HFFc6 (cell line): Measurements from ENCODE around the gene MAP2K3. TPM values are rescaled to one million over a fixed set of nuclear protein-coding genes. Genes with fewer than 3 reads are reported as not detected.
"Not testable (repeated sequence)": the region's sequence is repeated elsewhere in the genome, so short reads cannot be mapped to it uniquely, and the experiment has no call there.

Experiments used
- DNase-seq: peaks from one replicate; pipeline ENCODE4 v3.0.0-alpha.2; 2018
- H3K27ac Mint-ChIP-seq: 2 replicates; pipeline ENCODE4 v1.8.0; 2020; ENCODE audit warnings: mild to moderate bottlenecking, mixed read lengths
- H3K27me3 Mint-ChIP-seq: 2 replicates; pipeline ENCODE4 v1.8.0; 2021; ENCODE audit warnings: mild to moderate bottlenecking, moderate library complexity, mixed read lengths; ENCODE audit not compliant: insufficient read depth
- H3K36me3 Mint-ChIP-seq: 2 replicates; pipeline ENCODE4 v1.8.0; 2021; ENCODE audit warnings: low read depth, mixed read lengths
- H3K4me1 Mint-ChIP-seq: 2 replicates; pipeline ENCODE4 v1.8.0; 2020; ENCODE audit warnings: low read depth, mixed read lengths
- H3K4me3 Mint-ChIP-seq: 2 replicates; pipeline ENCODE4 v1.8.0; 2020; ENCODE audit warnings: mild to moderate bottlenecking, moderate library complexity, mixed read lengths
- H3K9me3 Mint-ChIP-seq: 2 replicates; pipeline ENCODE4 v1.8.0; 2020; ENCODE audit warnings: mild to moderate bottlenecking, mixed read lengths
- CTCF ChIP-seq: fragments of 200-600 bp; sonication (generic); IDR thresholded peaks from 2 replicates; pipeline ENCODE4 v1.5.0; 2021; ENCODE audit warnings: antibody characterized with exemption, mild to moderate bottlenecking
- total RNA-seq, 6 experiments: library from RNA; stranded (reverse); fragmentation: NEBNext Ultra II Directional; extraction: Animal tissue kit (Norgen Biotek cat#: 25700); gene quantifications; 2 replicates in 1 of 6; 3 replicates in 5 of 6; pipeline ENCODE4 v1.2.3, GENCODE V29; 2021

Gene MAP2K3
- total RNA-seq, 6 experiments from 2014 or later = 177 to 221 (median 184) TPM

GRCh38 chr17:21323257-21324111 lies 39.0 kb downstream of the MAP2K3 start:
- H3K36me3 Mint-ChIP-seq, H3K9me3 Mint-ChIP-seq, H3K4me1 Mint-ChIP-seq, DNase-seq, H3K27ac Mint-ChIP-seq: not testable (repeated sequence)
- H3K4me3 Mint-ChIP-seq = peak overlapping the region; percentile 92
- peaks cover 21% of the 10 kb centered on the region for H3K27me3 Mint-ChIP-seq

- H3K27me3 Mint-ChIP-seq = peaks cover 21% of the 10 kb centered on the region
- DNase-seq, H3K4me3 Mint-ChIP-seq, H3K36me3 Mint-ChIP-seq, H3K9me3 Mint-ChIP-seq, H3K4me1 Mint-ChIP-seq, H3K27ac Mint-ChIP-seq: not testable (repeated sequence)
These were observed 40.2 kb downstream of the MAP2K3 start for GRCh38 chr17:21324741-21325140.

- H3K27ac Mint-ChIP-seq, H3K36me3 Mint-ChIP-seq, H3K4me1 Mint-ChIP-seq, H3K4me3 Mint-ChIP-seq, DNase-seq: not testable (repeated sequence)
- H3K27me3 Mint-ChIP-seq = peaks cover 25% of the 10 kb centered on the region
- peaks cover 13% of the 10 kb centered on the region for H3K9me3 Mint-ChIP-seq
These were observed 43.4 kb downstream of the MAP2K3 start for GRCh38 chr17:21327921-21328320.

- Mint-ChIP-seq H3K9me3 (peaks cover 13% of the 10 kb centered on the region), H3K27me3 (peaks cover 18% of the 10 kb centered on the region)
- not testable (repeated sequence) for H3K4me3 Mint-ChIP-seq, H3K27ac Mint-ChIP-seq, H3K36me3 Mint-ChIP-seq, DNase-seq, H3K4me1 Mint-ChIP-seq
These were observed 44.3 kb downstream of the MAP2K3 start for GRCh38 chr17:21328778-21329177.

- Mint-ChIP-seq H3K27me3 (peaks cover 10% of the 10 kb centered on the region), H3K9me3 (peaks cover 13% of the 10 kb centered on the region), H3K36me3 (0 out of 2 replicates have a peak, but pooled peaks cover 4% of the 10 kb centered on the region), H3K4me3 (no peak overlapping the region), H3K27ac (no peak overlapping the region), H3K4me1 (no peaks in the 10 kb centered on the region)
- no peak for DNase-seq
- TF ChIP-seq CTCF = no peak
These were observed 46.1 kb downstream of the MAP2K3 start for GRCh38 chr17:21330436-21331160.

- not testable (repeated sequence) for H3K27ac Mint-ChIP-seq, H3K27me3 Mint-ChIP-seq, H3K9me3 Mint-ChIP-seq, H3K4me3 Mint-ChIP-seq, H3K4me1 Mint-ChIP-seq, H3K36me3 Mint-ChIP-seq, DNase-seq
These were observed 52.2 kb downstream of the MAP2K3 start for GRCh38 chr17:21336541-21337294.

GRCh38 chr17:21337981-21338625 lies 53.6 kb downstream of the MAP2K3 start:
- H3K4me1 Mint-ChIP-seq, H3K9me3 Mint-ChIP-seq, H3K27ac Mint-ChIP-seq: not testable (repeated sequence)

GRCh38 chr17:21339011-21339410 lies 54.5 kb downstream of the MAP2K3 start:
- no peaks in the 10 kb centered on the region for H3K9me3 Mint-ChIP-seq
- H3K4me3 Mint-ChIP-seq = no peak overlapping the region
- no peak for DNase-seq
- no peaks in the 10 kb centered on the region for H3K36me3 Mint-ChIP-seq
- TF ChIP-seq CTCF = no peak
- peaks cover 3% of the 10 kb centered on the region for H3K27me3 Mint-ChIP-seq
- H3K4me1 Mint-ChIP-seq = no peaks in the 10 kb centered on the region
- no peak overlapping the region for H3K27ac Mint-ChIP-seq

More at GRCh38 chr17:21337981-21338625, 53.6 kb downstream of the MAP2K3 start:
- not testable (repeated sequence) for DNase-seq, H3K36me3 Mint-ChIP-seq, H3K4me3 Mint-ChIP-seq, H3K27me3 Mint-ChIP-seq

GRCh38 chr17:21339571-21339970 lies 55.1 kb downstream of the MAP2K3 start:
- H3K27me3 Mint-ChIP-seq, DNase-seq, H3K9me3 Mint-ChIP-seq, H3K27ac Mint-ChIP-seq, H3K36me3 Mint-ChIP-seq, H3K4me3 Mint-ChIP-seq, H3K4me1 Mint-ChIP-seq: not testable (repeated sequence)

GRCh38 chr17:21340407-21340806 lies 55.9 kb downstream of the MAP2K3 start:
- DNase-seq, H3K9me3 Mint-ChIP-seq, H3K27me3 Mint-ChIP-seq, H3K27ac Mint-ChIP-seq, H3K36me3 Mint-ChIP-seq, H3K4me1 Mint-ChIP-seq, H3K4me3 Mint-ChIP-seq: not testable (repeated sequence)

GRCh38 chr17:21341279-21341678 lies 56.8 kb downstream of the MAP2K3 start:
- H3K36me3 Mint-ChIP-seq, DNase-seq, H3K27ac Mint-ChIP-seq, H3K9me3 Mint-ChIP-seq, H3K27me3 Mint-ChIP-seq, H3K4me1 Mint-ChIP-seq, H3K4me3 Mint-ChIP-seq: not testable (repeated sequence)
